Fibroblast of peridontal ligament (primary cell): Measurements from ENCODE around the gene IGHMBP2.

Experiments
- DNase-seq: peaks from one replicate; pipeline ENCODE4 v3.0.0-alpha.2; 2010; ENCODE audit errors: extremely low read depth

IGHMBP2 gene

GRCh38 chr11:68980776-68981065 lies 77.0 kb downstream of the IGHMBP2 start, which contains the start of gene MRGPRD:
MRGPRD (minus strand) TSS chr11:68980986; CDS start chr11:68980986, 0 bp downstream.
- no peak for DNase-seq

GRCh38 chr11:68982134-68982533 lies 78.4 kb downstream of the IGHMBP2 start:
- no peak for DNase-seq

GRCh38 chr11:68983801-68984200 lies 80.1 kb downstream of the IGHMBP2 start:
- no peak for DNase-seq

- DNase-seq = peak; percentile 72
Measured at GRCh38 chr11:68987211-68987610, 83.5 kb downstream of the IGHMBP2 start.

GRCh38 chr11:68988491-68988890 lies 84.8 kb downstream of the IGHMBP2 start:
- DNase-seq = no peak
